KMS-11 (cell line): ENCODE measurements around the gene KCNC1.

Experiments used
- H2AFZ ChIP-seq: fragments of 200-600 bp; sonication (generic); 2 replicates; pipeline ENCODE4 v1.6.1; 2016; ENCODE audit warnings: antibody characterized with exemption, mixed run types, low read depth
- H3K27ac ChIP-seq: fragments of 200-600 bp; sonication (generic); 2 replicates; pipeline ENCODE4 v1.6.1; 2016; ENCODE audit warnings: mild to moderate bottlenecking, mixed run types
- H3K27me3 ChIP-seq: fragments of 200-600 bp; sonication (generic); 2 replicates; pipeline ENCODE4 v1.6.1; 2017; ENCODE audit warnings: mild to moderate bottlenecking, low read depth, mixed run types, moderate library complexity; ENCODE audit not compliant: insufficient read depth
- H3K36me3 ChIP-seq: fragments of 200-600 bp; sonication (generic); 2 replicates; pipeline ENCODE4 v1.6.1; 2017; ENCODE audit warnings: mild to moderate bottlenecking, mixed run types; ENCODE audit not compliant: insufficient read depth
- H3K4me1 ChIP-seq: fragments of 200-600 bp; sonication (generic); 2 replicates; pipeline ENCODE4 v1.6.1; 2016; ENCODE audit warnings: mild to moderate bottlenecking, low read depth, mixed run types; ENCODE audit not compliant: poor library complexity, severe bottlenecking
- H3K4me2 ChIP-seq: fragments of 200-600 bp; sonication (generic); 2 replicates; pipeline ENCODE4 v1.7.0; 2016; ENCODE audit warnings: mild to moderate bottlenecking, mixed run types
- H3K4me3 ChIP-seq: fragments of 200-600 bp; sonication (generic); IDR thresholded peaks from 2 replicates; pipeline ENCODE4 v1.6.1; 2017; ENCODE audit warnings: low read depth, low read length, mixed read lengths; ENCODE audit not compliant: insufficient read depth
- H3K79me2 ChIP-seq: fragments of 200-600 bp; sonication (generic); 2 replicates; pipeline ENCODE4 v1.6.1; 2016; ENCODE audit warnings: low read depth, mixed run types; ENCODE audit not compliant: insufficient read depth
- H3K9ac ChIP-seq: fragments of 200-600 bp; sonication (generic); 2 replicates; pipeline ENCODE4 v1.6.1; 2016; ENCODE audit warnings: mild to moderate bottlenecking, mixed run types
- H4K20me1 ChIP-seq: fragments of 200-600 bp; sonication (generic); 2 replicates; pipeline ENCODE4 v1.6.1; 2016; ENCODE audit warnings: mild to moderate bottlenecking, mixed run types; ENCODE audit not compliant: insufficient read depth
- CTCF ChIP-seq: fragments of 200-600 bp; sonication (generic); conservative IDR thresholded peaks from 2 replicates; pipeline ENCODE4 v1.6.1; 2017; ENCODE audit warnings: low read depth, mild to moderate bottlenecking, antibody characterized with exemption, low read length, moderate library complexity, mixed read lengths

KCNC1 gene

GRCh38 chr11:17734418-17734911 is at the start of gene KCNC1:
Gene KCNC1, plus strand, starts transcription at chr11:17734781. Its CDS starts 1,222 bp downstream, at chr11:17736003.
- Histone ChIP-seq H3K4me1 (no peaks in the 10 kb centered on the region), H3K4me3 (no peak within 1 kb of the TSS), H3K27me3 (no peaks in the 10 kb centered on the region; the same call in 1 of the 2 replicates)

DNA sequence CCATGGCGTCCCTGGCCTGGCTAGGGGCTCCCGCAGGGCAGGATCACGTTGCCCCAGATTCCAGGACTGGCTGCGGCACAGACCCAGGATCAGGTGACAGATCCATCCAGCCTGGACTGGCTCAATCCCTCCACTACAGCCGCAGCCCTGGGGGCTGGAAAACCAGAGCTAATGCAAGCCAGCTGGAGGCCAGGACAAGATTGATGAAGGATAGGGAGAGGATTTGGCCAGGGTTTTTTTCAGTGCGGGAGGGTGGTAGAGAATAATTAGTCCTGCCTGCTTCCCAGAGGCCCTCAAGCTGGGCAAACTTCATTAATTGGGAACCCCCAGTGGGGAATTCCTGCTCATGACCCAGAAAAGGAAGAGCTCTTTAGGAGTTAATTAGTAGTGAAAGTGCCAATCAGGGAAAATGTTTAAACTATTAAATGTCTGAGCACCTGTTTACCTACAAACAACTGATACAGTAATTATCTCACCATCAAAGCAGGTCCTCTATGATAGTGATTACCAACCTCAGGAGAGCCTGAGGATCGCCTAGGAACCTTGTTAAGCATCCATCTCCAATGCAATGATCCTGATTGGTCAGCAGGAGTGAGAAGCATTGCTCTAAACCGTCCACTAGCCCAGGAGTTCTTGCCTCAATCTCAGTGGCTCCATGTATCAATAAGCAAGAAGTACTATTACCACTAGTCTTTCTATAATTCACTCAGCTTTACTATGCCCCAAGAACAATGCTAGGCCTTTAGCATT is 48.2 kb upstream of the KCNC1 start:
- H2AFZ ChIP-seq = no peak overlapping the region
- no peaks in the 10 kb centered on the region for H3K79me2 ChIP-seq
- H3K4me1 ChIP-seq = no peaks in the 10 kb centered on the region
- no peak overlapping the region for H3K4me3 ChIP-seq
- H4K20me1 ChIP-seq = no peaks in the 10 kb centered on the region
- H3K27me3 ChIP-seq = no peaks in the 10 kb centered on the region
- H3K4me2 ChIP-seq = no peak overlapping the region
- no peaks in the 10 kb centered on the region for H3K36me3 ChIP-seq
- H3K27ac ChIP-seq = no peak overlapping the region
- no peak for TF ChIP-seq CTCF
- no peak overlapping the region for H3K9ac ChIP-seq

More at GRCh38 chr11:17734418-17734911, at the start of gene KCNC1:
- TF ChIP-seq CTCF = no peak
- no peaks in the 10 kb centered on the region for H3K79me2 ChIP-seq
- no peak within 1 kb of the TSS for H3K9ac ChIP-seq
- H2AFZ ChIP-seq = no peak within 1 kb of the TSS
- no peak within 1 kb of the TSS for H3K4me2 ChIP-seq
- no peaks in the 10 kb centered on the region for H3K36me3 ChIP-seq
- H3K27ac ChIP-seq = no peak within 1 kb of the TSS
- no peaks in the 10 kb centered on the region for H4K20me1 ChIP-seq

- no peak overlapping the region for H3K4me3 ChIP-seq
- no peak overlapping the region for H3K9ac ChIP-seq
- no peak overlapping the region for H2AFZ ChIP-seq
- H3K4me2 ChIP-seq = no peak overlapping the region
- H3K36me3 ChIP-seq = no peaks in the 10 kb centered on the region
- no peaks in the 10 kb centered on the region for H3K79me2 ChIP-seq
- H3K4me1 ChIP-seq = no peaks in the 10 kb centered on the region
- H3K27ac ChIP-seq = no peak overlapping the region
- H4K20me1 ChIP-seq = no peaks in the 10 kb centered on the region
- no peak for TF ChIP-seq CTCF
- H3K27me3 ChIP-seq = no peaks in the 10 kb centered on the region
These were observed 46.5 kb upstream of the KCNC1 start for GRCh38 chr11:17687946-17688670.

- no peaks in the 10 kb centered on the region for H3K36me3 ChIP-seq
- H4K20me1 ChIP-seq = no peaks in the 10 kb centered on the region
- H3K4me3 ChIP-seq = no peak overlapping the region
- H2AFZ ChIP-seq = no peak overlapping the region
- no peaks in the 10 kb centered on the region for H3K4me1 ChIP-seq
- TF ChIP-seq CTCF = no peak
- H3K4me2 ChIP-seq = no peak overlapping the region
- H3K9ac ChIP-seq = no peak overlapping the region
- H3K27me3 ChIP-seq = no peaks in the 10 kb centered on the region
- no peaks in the 10 kb centered on the region for H3K79me2 ChIP-seq
- H3K27ac ChIP-seq = no peak overlapping the region
These were observed 43.0 kb upstream of the KCNC1 start for GRCh38 chr11:17691550-17691949.
